Activated T-cell treated with anti-CD3 and anti-CD28 coated beads, Interleukin-2, amount 50 U/mL, for 4 hours (primary cell): ENCODE data around the gene UBE2A. TPM values are rescaled to one million over a fixed set of nuclear protein-coding genes. Genes with fewer than 3 reads are reported as not detected.

ENCODE experiments used
- total RNA-seq, 3 donors: library from RNA; stranded (reverse); gene quantifications; one replicate each; pipeline ENCODE4 v1.2.1, GENCODE V29; 2021

Gene UBE2A
- total RNA-seq, 3 donors from 2014 or later = 61.4 to 65.3 (median 64.3) TPM

Other genes with a start within 250 kb of the UBE2A start
- gene SLC25A43, start 175.2 kb upstream of the UBE2A start, total RNA-seq = 1 to 10 TPM; 3.9 to 6.3 (median 4.7) TPM
- 100 to 1,000 TPM; 619 to 710 (median 671) TPM for gene SLC25A5, start 106.1 kb upstream of the UBE2A start, total RNA-seq
- gene STEEP1, start 9.2 kb upstream of the UBE2A start, total RNA-seq = 10 to 100 TPM; 37.4 to 43.5 (median 38.8) TPM
- gene NKRF, start 31.9 kb downstream of the UBE2A start, total RNA-seq = 10 to 100 TPM; 27.4 to 30.0 (median 28.9) TPM
- 100 to 1,000 TPM; 100 to 131 (median 104) TPM for gene SEPTIN6, start 118.6 kb downstream of the UBE2A start, total RNA-seq
- under 1 TPM in 2 of 3 donors, not detected in 1; 0.14 to 0.18 TPM for gene SOWAHD, start 184.0 kb downstream of the UBE2A start, total RNA-seq
- 1,000 to 10,000 TPM; 2,097 to 2,146 (median 2,130) TPM for gene RPL39, start 217.1 kb downstream of the UBE2A start, total RNA-seq